CD14-positive monocyte (primary cell): Measurements from ENCODE around the gene MMAB. TPM values are rescaled to one million over a fixed set of nuclear protein-coding genes. Genes with fewer than 3 reads are reported as not detected.

ENCODE experiments used
- DNase-seq, 3 donors: peaks; one replicate each; pipeline ENCODE4 v3.0.0-alpha.2; 2011 to 2022
- H2AFZ ChIP-seq: 2 replicates; pipeline ENCODE4 v1.6.0; 2012; ENCODE audit warnings: mild to moderate bottlenecking, low read depth, low read length, inconsistent platforms; ENCODE audit not compliant: insufficient read depth, poor library complexity, severe bottlenecking
- H3K27ac ChIP-seq, 2 donors: 1 replicate in 1 of 2; 2 replicates in 1 of 2; pipeline ENCODE4 v1.5.1; 2012 to 2013; ENCODE audit warnings: low read length in 2 of 2, control low read depth in 1 of 2, inconsistent platforms in 1 of 2, low read depth in 1 of 2, mild to moderate bottlenecking in 1 of 2
- H3K27me3 ChIP-seq, 2 donors: one replicate each; pipeline versions ENCODE4 v1.6.0 to v1.6.1; 2011 to 2013; ENCODE audit warnings: low read length in 2 of 2; ENCODE audit not compliant: control insufficient read depth in 2 of 2, insufficient read depth in 2 of 2
- H3K36me3 ChIP-seq, 2 donors: replicated peaks in 1 of 2; 1 replicate in 1 of 2; 2 replicates in 1 of 2; pipeline versions ENCODE4 v1.5.1 to v1.6.1; 2012 to 2013; ENCODE audit warnings: low read length in 2 of 2, control low read depth in 1 of 2, inconsistent platforms in 1 of 2, mild to moderate bottlenecking in 1 of 2; ENCODE audit not compliant: insufficient read depth in 2 of 2, control insufficient read depth in 1 of 2
- H3K4me1 ChIP-seq, 2 donors: 1 replicate in 1 of 2; 2 replicates in 1 of 2; pipeline versions ENCODE4 v1.5.1 to v1.6.1; 2012 to 2013; ENCODE audit warnings: low read length in 2 of 2, control low read depth in 1 of 2, inconsistent platforms in 1 of 2, mild to moderate bottlenecking in 1 of 2, moderate library complexity in 1 of 2; ENCODE audit not compliant: insufficient read depth in 2 of 2, control insufficient read depth in 1 of 2
- H3K4me2 ChIP-seq: replicated peaks from 2 replicates; pipeline ENCODE3; 2012; ENCODE audit warnings: low read length, moderate library complexity, mild to moderate bottlenecking; ENCODE audit not compliant: poor library complexity, severe bottlenecking; ENCODE audit errors: extremely low read depth
- H3K4me3 ChIP-seq, 3 experiments: fragments of 200-600 bp in 1 of 3; sonication (generic) in 1 of 3; replicated peaks in 1 of 3; 1 replicate in 2 of 3; 2 replicates in 1 of 3; pipeline ENCODE4 v1.5.1; 2011 to 2013; ENCODE audit warnings: low read length in 3 of 3, mild to moderate bottlenecking in 3 of 3, control low read depth in 2 of 3, low read depth in 2 of 3, inconsistent platforms in 1 of 3, moderate library complexity in 1 of 3
- H3K79me2 ChIP-seq: 2 replicates; pipeline ENCODE4 v1.6.0; 2012; ENCODE audit warnings: mild to moderate bottlenecking, control low read depth, inconsistent platforms, low read length, moderate library complexity; ENCODE audit not compliant: insufficient read depth
- H3K9ac ChIP-seq: 2 replicates; pipeline ENCODE4 v1.6.0; 2017; ENCODE audit warnings: low read length, mild to moderate bottlenecking; ENCODE audit not compliant: insufficient read depth, poor library complexity, severe bottlenecking
- H3K9me3 ChIP-seq, 2 donors: replicated peaks in 1 of 2; 1 replicate in 1 of 2; 2 replicates in 1 of 2; pipeline versions ENCODE4 v1.5.1 to v1.6.1; 2012 to 2013; ENCODE audit warnings: low read length in 2 of 2, control low read depth in 1 of 2; ENCODE audit not compliant: control insufficient read depth in 1 of 2, insufficient read depth in 1 of 2
- H4K20me1 ChIP-seq: 2 replicates; pipeline ENCODE4 v1.6.0; 2012; ENCODE audit warnings: mild to moderate bottlenecking, low read length, control low read depth, moderate library complexity; ENCODE audit not compliant: insufficient read depth
- H3K27ac Mint-ChIP-seq, 7 donors: one replicate each; pipeline ENCODE4 v1.8.0; 2020; ENCODE audit warnings: mild to moderate bottlenecking in 7 of 7, mixed read lengths in 7 of 7, moderate library complexity in 6 of 7, inconsistent platforms in 2 of 7
- H3K27me3 Mint-ChIP-seq, 3 donors: one replicate each; pipeline ENCODE4 v1.8.0; 2021 to 2022; ENCODE audit warnings: low read depth in 3 of 3, mild to moderate bottlenecking in 3 of 3, mixed read lengths in 3 of 3, moderate library complexity in 3 of 3, inconsistent platforms in 1 of 3
- H3K36me3 Mint-ChIP-seq, 2 donors: one replicate each; pipeline ENCODE4 v1.8.0; 2020; ENCODE audit warnings: mixed read lengths in 2 of 2, inconsistent platforms in 1 of 2, mild to moderate bottlenecking in 1 of 2
- H3K4me1 Mint-ChIP-seq: one replicate; pipeline ENCODE4 v1.8.0; 2020; ENCODE audit warnings: mild to moderate bottlenecking, mixed read lengths
- H3K4me3 Mint-ChIP-seq, 2 donors: one replicate each; pipeline ENCODE4 v1.8.0; 2020; ENCODE audit warnings: mild to moderate bottlenecking in 2 of 2, mixed read lengths in 2 of 2, moderate library complexity in 1 of 2
- H3K9me3 Mint-ChIP-seq, 7 donors: one replicate each; pipeline ENCODE4 v1.8.0; 2020 to 2022; ENCODE audit warnings: mixed read lengths in 7 of 7, mild to moderate bottlenecking in 6 of 7, moderate library complexity in 6 of 7, inconsistent platforms in 2 of 7
- CTCF ChIP-seq: fragments of 200-600 bp; IDR thresholded peaks from one replicate; pipeline ENCODE4 v1.8.0; 2022; ENCODE audit warnings: antibody characterized with exemption, mild to moderate bottlenecking
- WGBS: methylation state at CpG from one replicate; pipeline ENCODE4 v1.1.5; 2013; ENCODE audit warnings: missing lambda C conversion rate; ENCODE audit not compliant: insufficient coverage; 5-methylcytosine and 5-hydroxymethylcytosine counted together
- intact Hi-C, 2 donors: fragments of 100-400 bp; cut with micrococcal nuclease; formaldehyde crosslinking; loops; one replicate each; pipeline versions ENCODE4 v1.15.0 to v1.15.1; 2023
- polyA plus RNA-seq, 3 donors: library from polyadenylated mRNA; depleted of rRNA in 1 of 3; unstranded in 2 of 3; stranded (reverse) in 1 of 3; fragments of 300-500 nt in 2 of 3; fragments of >200 nt in 1 of 3; fragmentation: Illumina TruSeq in 2 of 3; gene quantifications; 1 replicate in 2 of 3; 2 replicates in 1 of 3; pipeline ENCODE4 v1.2.3, GENCODE V29; 2012 to 2021

Gene MMAB
- polyA plus RNA-seq, 3 donors, result 5.0 to 15.6 (median 12.4) TPM

DNA sequence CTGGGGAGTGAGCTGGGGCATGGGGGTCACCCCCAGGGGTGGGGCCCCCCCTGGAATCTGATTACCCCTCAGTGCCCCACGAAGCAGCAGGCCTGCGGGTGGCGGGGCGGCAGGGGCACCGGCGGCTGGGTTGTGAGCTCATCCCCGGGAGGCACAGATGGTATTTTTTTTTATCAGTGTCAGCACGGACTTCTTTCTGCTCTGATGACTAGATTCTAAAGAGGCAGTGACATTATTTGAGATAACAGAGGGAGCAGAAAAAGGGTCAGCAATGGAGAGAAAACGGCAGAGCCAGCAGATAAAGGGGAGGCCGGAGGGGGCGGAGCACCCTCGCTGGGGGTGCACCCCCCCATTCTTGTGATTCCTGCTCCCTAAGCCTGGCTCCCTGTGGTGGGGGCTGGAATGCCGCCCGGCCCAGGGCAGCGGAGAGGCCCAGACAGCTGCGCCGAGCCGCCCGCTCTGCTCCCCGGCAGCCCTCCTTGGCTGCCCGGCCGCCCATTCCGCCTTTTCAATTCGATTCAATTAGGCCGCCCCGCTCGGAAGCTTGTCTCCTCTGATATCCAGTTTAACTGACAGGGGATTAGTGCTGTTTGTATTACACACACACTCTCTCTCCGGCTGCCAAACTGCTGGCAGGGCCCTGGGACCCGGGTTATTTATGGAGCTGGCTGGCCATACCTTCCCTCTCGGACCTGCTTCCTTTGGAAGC, 33.2 kb upstream of the MMAB start:
- no peak overlapping the region for H2AFZ ChIP-seq
- Mint-ChIP-seq H3K9me3 (peaks cover 0 to 4% (median 0%) of the 10 kb centered on the region in 7 donors), H3K27me3 (peaks cover 17 to 32% (median 32%) of the 10 kb centered on the region in 3 donors), H3K36me3 (no peaks in the 10 kb centered on the region), H3K4me1 (no peaks in the 10 kb centered on the region), H3K27ac (no peak overlapping the region), H3K4me3 (peak overlapping the region in 1 of 2 donors; percentile 36)
- no peak for DNase-seq
- H3K4me3 ChIP-seq, result no peak overlapping the region
- no peaks in the 10 kb centered on the region for H3K4me1 ChIP-seq
- no peak overlapping the region for H3K4me2 ChIP-seq
- intact Hi-C loops, result no loop called here
- H3K79me2 ChIP-seq, result no peaks in the 10 kb centered on the region
- no peak for TF ChIP-seq CTCF
- no peak overlapping the region for H3K27ac ChIP-seq
- no peaks in the 10 kb centered on the region for H4K20me1 ChIP-seq
- peaks cover 0 to 16% of the 10 kb centered on the region in 2 donors for H3K27me3 ChIP-seq
- no peaks in the 10 kb centered on the region for H3K36me3 ChIP-seq
- 33% methylated on average over 14 of the region's 30 CpGs for WGBS
- H3K9me3 ChIP-seq, result no peaks in the 10 kb centered on the region
- no peak overlapping the region for H3K9ac ChIP-seq

- no peak for TF ChIP-seq CTCF
- peaks cover 0 to 16% of the 10 kb centered on the region in 2 donors for H3K27me3 ChIP-seq
- H4K20me1 ChIP-seq, result no peaks in the 10 kb centered on the region
- no peak overlapping the region for H3K27ac Mint-ChIP-seq
- no peaks in the 10 kb centered on the region for H3K4me1 Mint-ChIP-seq
- H3K4me3 Mint-ChIP-seq, result no peak overlapping the region
- no peaks in the 10 kb centered on the region for H3K36me3 ChIP-seq
- H3K4me1 ChIP-seq, result no peaks in the 10 kb centered on the region
- H3K9ac ChIP-seq, result no peak overlapping the region
- no peaks in the 10 kb centered on the region for H3K36me3 Mint-ChIP-seq
- H3K9me3 Mint-ChIP-seq, result peaks cover 0 to 2% (median 0%) of the 10 kb centered on the region in 7 donors
- DNase-seq, result no peak
- intact Hi-C loops, result no loop called here
- H3K27me3 Mint-ChIP-seq, result peaks cover 17 to 32% (median 28%) of the 10 kb centered on the region in 3 donors
- no peak overlapping the region for H3K4me3 ChIP-seq
- no peaks in the 10 kb centered on the region for H3K9me3 ChIP-seq
- no peak overlapping the region for H3K27ac ChIP-seq
- no peak overlapping the region for H3K4me2 ChIP-seq
- no peaks in the 10 kb centered on the region for H3K79me2 ChIP-seq
- WGBS, result 96% methylated on average over 4 of the region's 13 CpGs
- no peak overlapping the region for H2AFZ ChIP-seq
Measured at GRCh38 chr12:109605599-109606228, 32.4 kb upstream of the MMAB start.
